ENCODE data around the gene COL4A6.

- TF ChIP-seq EZH2 (IDR thresholded peaks at IDR 0.05; ENCODE audit: insufficient read depth, poor library complexity, severe bottlenecking), result no peak
- no peak for TF ChIP-seq EZH2phosphoT487 (IDR thresholded peaks at IDR 0.05; ENCODE audit: insufficient read depth, low read depth)
These were observed 276.0 kb downstream of the COL4A6 start for GRCh38 chrX:108162265-108162664.
